ENCODE data around the gene TOMM20. TPM values are rescaled to one million over a fixed set of nuclear protein-coding genes. Genes with fewer than 3 reads are reported as not detected.

Gene TOMM20
- total RNA-seq, 4 donors from 2014 or later: 73.6 to 91.7 (median 83.0) TPM

- ATAC-seq (ENCODE audit: low FRiP score) (no peak), DNase-seq (ENCODE audit: low spot score) (no peak)
- no peak for TF ChIP-seq CTCF (IDR thresholded peaks at IDR 0.05)
Observed at GRCh38 chr1:235069176-235069575, 59.5 kb downstream of the TOMM20 start.

DNA sequence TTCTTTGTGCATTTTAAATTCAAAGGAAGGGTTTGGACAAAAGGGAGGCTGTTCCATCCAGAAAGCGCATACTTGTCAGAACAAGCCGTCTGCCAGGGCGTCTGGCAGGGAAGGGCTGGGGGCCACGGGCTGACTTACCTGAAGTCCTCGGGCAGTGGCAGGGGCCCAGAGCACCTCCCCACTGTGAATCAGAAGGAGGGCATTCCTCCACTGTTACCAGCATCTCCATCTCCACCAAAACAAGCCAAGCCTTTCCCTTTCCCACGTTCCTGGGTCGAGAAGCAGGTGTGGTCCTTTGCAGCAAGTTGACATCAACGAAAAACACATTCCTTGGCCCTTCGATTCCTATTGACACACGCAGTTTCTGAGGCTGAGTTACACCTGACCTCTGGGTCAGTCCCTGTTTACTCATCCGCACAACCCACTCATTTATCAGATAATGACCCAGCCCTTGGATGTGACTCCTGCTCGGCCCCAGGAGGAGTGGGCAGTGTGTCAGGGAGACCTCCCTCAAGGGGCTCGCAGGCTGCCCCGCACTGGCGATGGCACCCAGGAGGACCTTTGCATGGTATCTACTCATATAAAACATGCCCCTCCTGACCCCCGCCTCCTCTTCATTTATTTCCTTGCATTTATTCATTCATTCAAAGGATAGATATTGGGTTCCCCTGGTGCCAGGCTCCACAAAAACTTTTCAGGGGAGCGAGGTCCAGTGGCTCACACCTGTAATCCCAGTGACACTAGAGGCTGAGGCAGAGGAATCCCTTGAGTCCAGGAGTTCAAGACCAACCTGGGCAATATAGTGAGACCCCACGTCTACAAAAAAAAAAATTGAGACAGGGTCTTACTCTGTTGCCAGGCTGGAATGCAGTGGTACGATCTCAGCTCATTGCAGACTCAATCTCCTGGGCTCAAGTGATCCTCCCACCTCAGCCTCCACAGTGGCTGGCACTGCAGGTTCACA, 60.2 kb downstream of the TOMM20 start:
- ATAC-seq (ENCODE audit: low FRiP score): peak; percentile 17
- DNase-seq (ENCODE audit: low spot score): no peak
- TF ChIP-seq CTCF (IDR thresholded peaks at IDR 0.05): no peak

DNA sequence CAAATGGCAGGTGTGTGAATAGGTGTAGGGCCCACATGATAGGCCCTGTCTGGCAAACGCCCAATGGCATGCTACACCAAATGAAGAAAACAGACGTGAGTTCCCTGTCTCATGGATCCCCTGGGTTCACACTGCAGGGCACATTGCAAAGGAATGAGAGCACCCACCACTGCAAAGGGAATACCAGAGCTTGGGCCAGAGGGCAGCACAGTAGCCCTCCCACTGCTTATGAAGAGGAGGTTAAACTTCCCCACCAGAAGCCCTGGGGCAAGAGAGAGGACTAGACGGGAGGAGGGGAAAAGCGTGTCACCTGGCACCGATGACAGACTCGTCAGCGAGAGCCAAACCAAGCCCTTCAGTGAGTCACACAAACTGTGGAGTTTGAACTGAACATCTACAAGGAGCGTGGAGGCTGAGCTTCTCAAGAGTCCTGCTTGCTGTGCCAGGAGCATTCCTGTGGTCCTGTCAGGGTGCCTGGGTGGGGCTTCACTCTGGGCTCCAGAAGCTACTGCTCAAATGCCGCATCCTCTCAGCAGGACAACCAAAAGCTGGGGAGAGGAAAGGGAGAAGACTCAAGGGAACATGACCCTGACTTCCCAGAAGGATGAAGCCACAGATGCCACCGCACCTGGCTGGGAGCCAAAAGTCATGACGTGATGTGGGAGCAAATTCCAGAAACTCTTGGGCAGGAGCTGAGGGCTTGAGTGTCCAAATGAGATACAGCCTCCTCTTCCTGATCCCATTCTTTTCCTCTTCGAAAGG, 61.1 kb downstream of the TOMM20 start:
- DNase-seq (ENCODE audit: low spot score) (peak; percentile 82), ATAC-seq (ENCODE audit: low FRiP score) (peak; percentile 61)
- no peak for TF ChIP-seq CTCF (IDR thresholded peaks at IDR 0.05)

- ATAC-seq (ENCODE audit: low FRiP score): no peak
- no peak for TF ChIP-seq CTCF (IDR thresholded peaks at IDR 0.05)
- DNase-seq (ENCODE audit: low spot score): no peak
Observed at GRCh38 chr1:235063068-235063765, 65.4 kb downstream of the TOMM20 start.

GRCh38 chr1:235060607-235061470, 67.8 kb downstream of the TOMM20 start:
- ATAC-seq (ENCODE audit: low FRiP score) (peak; percentile 72), DNase-seq (ENCODE audit: low spot score) (no peak)
- no peak for TF ChIP-seq CTCF (IDR thresholded peaks at IDR 0.05)

Small RNA genes lying within 50 kb of the gene (small RNA-seq; reads per million reads assigned to genes)
- gene AL732292.1 (not detected), gene SNORA14B (10.8 reads per million, percentile 89 among the genes with 10 or more reads in this experiment)

Other genes starting within 250 kb of the TOMM20 start
- 10 to 100 TPM; 34.0 to 39.3 (median 36.5) TPM for gene RBM34, start 32.4 kb upstream of the TOMM20 start, total RNA-seq
- 10 to 100 TPM; 29.0 to 54.5 (median 37.4) TPM for gene ARID4B, start 199.3 kb upstream of the TOMM20 start, total RNA-seq
- gene GGPS1, start 199.7 kb upstream of the TOMM20 start, total RNA-seq: 10 to 100 TPM; 15.4 to 26.2 (median 17.8) TPM
- gene TBCE, start 238.6 kb upstream of the TOMM20 start, total RNA-seq: 10 to 100 TPM; 10.9 to 27.3 (median 19.2) TPM